ENCODE measurements around the gene INTS11.

The INTS11 gene

GRCh38 chr1:1295154-1295923 is 29.1 kb downstream of the INTS11 start:
- Histone ChIP-seq H3K36me3 (ENCODE audit: control insufficient read depth, insufficient read depth, low read length) (no peaks in the 10 kb centered on the region), H3K4me3 (replicated peaks; ENCODE audit: low read depth, low read length) (no peak overlapping the region), H3K27me3 (replicated peaks; ENCODE audit: control insufficient read depth, insufficient read depth, low read length) (no peaks in the 10 kb centered on the region)
- DNase-seq (ENCODE audit: extremely low read depth, insufficient read length), result no peak
- TF ChIP-seq CTCF (IDR thresholded peaks at IDR 0.05; ENCODE audit: insufficient read depth, low read length, poor library complexity, severe bottlenecking), result no peak

DNA sequence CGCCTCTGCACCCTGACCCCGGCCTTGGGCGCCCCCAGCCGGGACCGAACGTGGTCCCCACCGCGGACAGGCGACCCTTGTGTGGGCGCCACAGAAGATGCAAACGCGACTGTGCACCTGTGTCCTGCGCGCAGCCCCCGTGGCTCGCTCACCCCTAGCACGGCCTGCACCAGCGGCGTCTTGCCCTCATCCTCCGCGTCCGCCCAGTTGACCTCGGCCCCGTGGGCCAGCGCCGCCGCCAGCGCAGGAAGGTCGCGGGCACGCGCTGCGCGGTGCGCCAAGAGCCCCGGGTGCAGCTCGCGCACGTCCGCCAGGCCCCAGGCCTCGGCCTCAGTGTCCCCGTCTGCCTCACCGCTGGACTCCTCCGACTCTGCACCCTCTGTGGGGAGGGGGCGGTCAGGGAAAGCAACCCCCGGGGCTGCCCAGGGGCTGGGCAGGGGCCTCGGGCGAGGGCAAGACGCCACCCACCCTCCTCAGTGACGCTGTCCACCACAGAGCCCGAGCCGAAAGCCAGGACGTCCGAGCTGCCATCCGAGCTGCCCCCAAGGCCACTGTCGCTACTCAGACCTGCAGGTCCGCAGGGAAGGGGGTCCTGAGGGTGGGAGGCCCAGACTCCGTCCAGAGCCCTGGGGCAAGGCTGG is 30.1 kb downstream of the INTS11 start:
- no peak for TF ChIP-seq CTCF (IDR thresholded peaks at IDR 0.05; ENCODE audit: insufficient read depth, low read length, poor library complexity, severe bottlenecking)
- DNase-seq (ENCODE audit: extremely low read depth, insufficient read length), result no peak
- Histone ChIP-seq H3K27me3 (replicated peaks; ENCODE audit: control insufficient read depth, insufficient read depth, low read length) (no peaks in the 10 kb centered on the region), H3K4me3 (replicated peaks; ENCODE audit: low read depth, low read length) (no peak overlapping the region), H3K36me3 (ENCODE audit: control insufficient read depth, insufficient read depth, low read length) (no peaks in the 10 kb centered on the region)

DNA sequence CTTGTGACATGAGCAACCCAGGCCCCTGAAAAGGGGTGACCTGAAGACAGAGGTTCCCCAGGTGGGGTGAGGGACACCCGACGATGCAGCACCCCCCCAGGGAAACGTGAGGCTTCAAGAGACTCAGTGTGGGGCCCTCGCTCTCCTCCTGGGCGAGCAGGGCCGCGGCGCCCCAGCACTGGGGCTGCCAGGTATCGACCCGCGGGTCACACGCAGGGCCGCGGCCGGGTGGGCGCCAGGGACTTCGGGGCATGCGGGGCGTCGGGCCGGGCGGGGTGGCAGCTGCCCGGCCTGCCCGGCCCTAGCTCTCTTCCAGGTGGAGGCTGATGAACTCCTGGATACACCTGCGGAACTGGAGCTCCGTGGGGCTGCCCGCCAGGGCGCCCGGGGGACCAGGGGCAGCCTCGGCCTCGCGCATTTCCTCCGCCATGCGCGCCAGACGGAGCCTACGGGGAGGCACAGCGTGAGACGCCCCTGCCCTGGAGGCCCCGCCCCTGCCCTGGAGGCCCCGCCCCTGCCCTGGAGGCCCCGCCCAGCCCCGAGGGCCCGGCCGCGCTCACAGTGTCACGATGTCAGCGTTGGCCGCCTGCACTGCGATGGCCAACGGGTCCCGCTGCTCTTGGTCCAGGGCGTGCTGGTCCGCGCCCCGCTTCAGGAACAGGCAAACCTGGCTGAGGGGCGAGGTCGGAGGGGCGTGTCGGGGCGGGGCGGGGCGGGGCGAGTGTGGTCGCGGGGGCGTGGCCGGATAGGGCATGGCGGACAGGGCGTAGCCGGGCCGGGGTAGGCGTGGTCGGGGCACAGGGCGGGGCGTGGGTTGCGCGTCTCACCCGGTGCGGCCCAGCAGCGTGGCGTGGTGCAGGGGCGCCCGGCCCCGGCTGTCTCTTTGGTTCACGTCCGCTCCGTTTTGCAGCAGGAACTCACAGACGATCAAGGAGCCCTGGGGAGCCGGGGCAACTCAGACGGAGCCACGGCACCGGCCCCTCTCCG is 30.9 kb downstream of the INTS11 start:
- peak; percentile 16 for DNase-seq (ENCODE audit: extremely low read depth, insufficient read length)
- Histone ChIP-seq H3K36me3 (ENCODE audit: control insufficient read depth, insufficient read depth, low read length) (no peaks in the 10 kb centered on the region), H3K27me3 (replicated peaks; ENCODE audit: control insufficient read depth, insufficient read depth, low read length) (no peaks in the 10 kb centered on the region), H3K4me3 (replicated peaks; ENCODE audit: low read depth, low read length) (no peak overlapping the region)
- TF ChIP-seq CTCF (IDR thresholded peaks at IDR 0.05; ENCODE audit: insufficient read depth, low read length, poor library complexity, severe bottlenecking), result no peak

- TF ChIP-seq CTCF (IDR thresholded peaks at IDR 0.05; ENCODE audit: insufficient read depth, low read length, poor library complexity, severe bottlenecking), result no peak
- Histone ChIP-seq H3K36me3 (ENCODE audit: control insufficient read depth, insufficient read depth, low read length) (no peaks in the 10 kb centered on the region), H3K4me3 (replicated peaks; ENCODE audit: low read depth, low read length) (no peak overlapping the region), H3K27me3 (replicated peaks; ENCODE audit: control insufficient read depth, insufficient read depth, low read length) (no peaks in the 10 kb centered on the region)
- DNase-seq (ENCODE audit: extremely low read depth, insufficient read length), result no peak
Observed at GRCh38 chr1:1292851-1293250, 31.6 kb downstream of the INTS11 start.

DNA sequence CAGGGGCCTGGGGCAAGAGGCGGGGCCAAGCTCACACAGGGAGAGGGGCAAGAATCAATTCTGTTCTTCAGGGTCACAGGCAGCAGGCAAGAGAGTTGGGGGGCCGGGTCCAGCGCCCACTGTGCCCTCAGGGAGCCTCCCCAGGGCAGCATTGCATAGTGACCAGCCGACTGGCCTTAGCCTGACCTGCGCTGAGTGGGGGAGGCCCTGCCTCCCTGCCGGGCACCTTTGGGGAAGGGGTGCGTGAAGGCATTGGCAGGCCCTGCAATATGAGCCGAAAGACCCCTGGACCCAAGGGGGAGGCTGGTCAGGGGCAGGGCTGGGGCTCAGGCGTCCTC is 32.0 kb downstream of the INTS11 start:
- TF ChIP-seq CTCF (IDR thresholded peaks at IDR 0.05; ENCODE audit: insufficient read depth, low read length, poor library complexity, severe bottlenecking), result no peak
- no peaks in the 10 kb centered on the region for H3K36me3 ChIP-seq (ENCODE audit: control insufficient read depth, insufficient read depth, low read length)
- no peaks in the 10 kb centered on the region for H3K27me3 ChIP-seq (replicated peaks; ENCODE audit: control insufficient read depth, insufficient read depth, low read length)
- H3K4me3 ChIP-seq (replicated peaks; ENCODE audit: low read depth, low read length), result no peak overlapping the region
- DNase-seq (ENCODE audit: extremely low read depth, insufficient read length), result no peak
